Endothelial cell of umbilical vein (primary cell): Measurements from ENCODE around the gene F2. TPM values are rescaled to one million over a fixed set of nuclear protein-coding genes. Genes with fewer than 3 reads are reported as not detected.

ENCODE experiments used
- BruUV-seq: library from RNA; stranded (reverse); fragments of 400-500 nt; replicated peaks from 2 replicates; lab custom pipeline; 2021; lab: Mats Ljungman, UMichigan
- CTCF ChIA-PET: fragments of 300-600, 350-600 bp; sonication (Branson Sonifier 250); formaldehyde crosslinking; loops from one replicate; lab custom pipeline; 2021; ENCODE audit warnings: antibody characterized with exemption, inconsistent platforms; lab: Charles Lee
- POLR2A ChIA-PET: fragments of 300-600, 350-600 bp; sonication (Branson Sonifier 250); formaldehyde crosslinking; loops from one replicate; lab custom pipeline; 2021; ENCODE audit warnings: antibody characterized with exemption, inconsistent platforms; lab: Charles Lee
- DNase-seq: peaks from one replicate; pipeline ENCODE4 v3.0.0-alpha.2; 2011; ENCODE audit warnings: low read depth, low spot score
- FAIRE-seq: peaks from 2 replicates; lab custom pipeline; 2011; peaks lifted over from hg19 to GRCh38; lab: Jason Lieb, UNC
- H2AFZ ChIP-seq: 2 replicates; pipeline ENCODE4 v1.6.0; 2012; ENCODE audit warnings: low read depth, low read length, control low read depth, inconsistent platforms
- H3K27ac ChIP-seq: 2 replicates; pipeline ENCODE4 v1.5.1; 2011; ENCODE audit warnings: low read depth, mild to moderate bottlenecking, control low read depth, low read length, moderate library complexity; ENCODE audit not compliant: insufficient read depth
- H3K27me3 ChIP-seq, 2 experiments: 2 replicates each; pipeline versions ENCODE4 v1.6.0 to v1.6.1; 2011; ENCODE audit warnings: low read length in 2 of 2, mixed read lengths in 1 of 2; ENCODE audit not compliant: control insufficient read depth in 2 of 2, insufficient read depth in 2 of 2
- H3K36me3 ChIP-seq, 2 experiments: 2 replicates in 1 of 2; 3 replicates in 1 of 2; pipeline ENCODE4 v1.5.1; 2011; ENCODE audit warnings: low read length in 2 of 2, mild to moderate bottlenecking in 1 of 2, moderate library complexity in 1 of 2; ENCODE audit not compliant: control insufficient read depth in 2 of 2, insufficient read depth in 2 of 2; ENCODE audit errors: extremely low read depth in 1 of 2
- H3K4me1 ChIP-seq: 3 replicates; pipeline ENCODE4 v1.5.1; 2011; ENCODE audit warnings: mild to moderate bottlenecking, low read length; ENCODE audit not compliant: control insufficient read depth, insufficient read depth; ENCODE audit errors: extremely low read depth
- H3K4me2 ChIP-seq: 2 replicates; pipeline ENCODE4 v1.6.1; 2011; ENCODE audit warnings: low read length, control low read depth, mixed read lengths; ENCODE audit not compliant: insufficient read depth
- H3K4me3 ChIP-seq, 3 experiments: fragments of 200-600 bp in 1 of 3; sonication (generic), shearing (Covaris generic) in 1 of 3; replicated peaks in 1 of 3; 2 replicates each; pipeline ENCODE4 v1.5.1; 2011 to 2016; ENCODE audit warnings: control low read depth in 3 of 3, low read length in 3 of 3, mild to moderate bottlenecking in 2 of 3, inconsistent platforms in 1 of 3, low read depth in 1 of 3, moderate library complexity in 1 of 3; ENCODE audit not compliant: insufficient read depth in 1 of 3
- H3K79me2 ChIP-seq: 2 replicates; pipeline ENCODE4 v1.6.0; 2012; ENCODE audit warnings: low read length, inconsistent platforms; ENCODE audit not compliant: control insufficient read depth, insufficient read depth
- H3K9ac ChIP-seq: replicated peaks from 2 replicates; pipeline ENCODE3; 2011; ENCODE audit warnings: low read length, control low read depth; ENCODE audit not compliant: insufficient read depth; ENCODE audit errors: extremely low read depth
- H3K9me1 ChIP-seq: replicated peaks from 3 replicates; pipeline ENCODE4 v1.6.0; 2011; ENCODE audit warnings: mild to moderate bottlenecking, low read length; ENCODE audit not compliant: control insufficient read depth, insufficient read depth; ENCODE audit errors: extremely low read depth
- H3K9me3 ChIP-seq: replicated peaks from 2 replicates; pipeline ENCODE4 v1.5.1; 2012; ENCODE audit warnings: low read length, inconsistent platforms; ENCODE audit not compliant: control insufficient read depth, insufficient read depth
- H4K20me1 ChIP-seq: replicated peaks from 2 replicates; pipeline ENCODE3; 2011; ENCODE audit warnings: mild to moderate bottlenecking, low read length; ENCODE audit not compliant: control insufficient read depth, insufficient read depth; ENCODE audit errors: extremely low read depth
- EZH2 ChIP-seq: IDR thresholded peaks from 2 replicates; pipeline ENCODE4 v1.6.1; 2012; ENCODE audit warnings: borderline replicate concordance, low read depth, mild to moderate bottlenecking, moderate library complexity, low read length, inconsistent platforms; ENCODE audit not compliant: severe bottlenecking
- FOS ChIP-seq: IDR thresholded peaks from 2 replicates; pipeline ENCODE4 v1.6.1; 2011; ENCODE audit warnings: mild to moderate bottlenecking, low read length, moderate library complexity, borderline replicate concordance; ENCODE audit not compliant: insufficient read depth
- GATA2 ChIP-seq: IDR thresholded peaks from 2 replicates; pipeline ENCODE4 v1.7.0; 2011; ENCODE audit warnings: low read depth, mild to moderate bottlenecking, moderate library complexity, mixed read lengths, low read length; ENCODE audit not compliant: insufficient read length, insufficient read depth
- JUN ChIP-seq: IDR thresholded peaks from 2 replicates; pipeline ENCODE4 v1.6.1; 2011; ENCODE audit warnings: borderline replicate concordance, low read depth; ENCODE audit not compliant: insufficient read length, insufficient read depth
- MAX ChIP-seq: IDR thresholded peaks from 2 replicates; pipeline ENCODE4 v1.6.1; 2011; ENCODE audit not compliant: insufficient read depth, insufficient read length
- MYC ChIP-seq: IDR thresholded peaks from one replicate; pipeline ENCODE4 v1.6.1; 2011; ENCODE audit warnings: mild to moderate bottlenecking, low read depth, low read length
- POLR2A ChIP-seq: IDR thresholded peaks from 2 replicates; pipeline ENCODE4 v1.6.1; 2012; ENCODE audit warnings: low read depth, mild to moderate bottlenecking, control low read depth, low read length
- POLR2AphosphoS5 ChIP-seq: IDR thresholded peaks from 2 replicates; pipeline ENCODE4 v1.6.1; 2012; ENCODE audit warnings: low read depth, mild to moderate bottlenecking, control low read depth, low read length, moderate library complexity; ENCODE audit not compliant: insufficient read depth
- dilution Hi-C: fragments of 300-500 bp; cut with MboI; formaldehyde crosslinking; loops from one replicate; pipeline ENCODE4 v1.15.0; 2019; ENCODE audit warnings: low sequenced_read_pairs; ENCODE audit not compliant: extremely low pct_ligation_motif_present
- intact Hi-C: fragments of 100-400 bp; cut with micrococcal nuclease; formaldehyde crosslinking; loops from one replicate; pipeline ENCODE4 v1.10.0; 2022
- polyA plus RNA-seq, 4 experiments: library from polyadenylated mRNA; depleted of rRNA in 3 of 4; stranded (reverse) in 3 of 4; unstranded in 1 of 4; fragments of >200 nt; gene quantifications; 2 replicates each; pipeline versions ENCODE4 v1.2.1 to v1.2.3, GENCODE V29; 2011 to 2012; ENCODE audit warnings: missing spikeins in 1 of 4
- total RNA-seq: library from RNA; stranded (reverse); gene quantifications from 2 replicates; pipeline ENCODE4 v1.2.3, GENCODE V29; 2021
- TF ChIP-seq, protein P1 (sequence below), 2 donors: IDR thresholded peaks; 1 replicate in 1 of 2; 2 replicates in 1 of 2; pipeline ENCODE4 v1.5.1; 2011; ENCODE audit warnings: low read length in 2 of 2, mild to moderate bottlenecking in 2 of 2, moderate library complexity in 2 of 2, control low read depth in 1 of 2, inconsistent platforms in 1 of 2, low read depth in 1 of 2; ENCODE audit not compliant: insufficient read depth in 1 of 2; ENCODE audit errors: extremely low read depth in 1 of 2

The F2 gene
- total and polyA plus RNA-seq, 2 donors (not counting 3 experiments of a cell fraction or from before 2014, with no cell fraction given): 0.04 TPM; not detected in 1

GRCh38 chr11:46682773-46683752, 36.0 kb upstream of the F2 start:
- no peaks in the 10 kb centered on the region for H3K79me2 ChIP-seq
- ChIA-PET POLR2A (interaction anchor here (0.7 kb wide), 1 partner anchor 47 kb away, joined by 3 read pairs; no protein-coding TSS in a partner anchor), CTCF (interaction anchor here (0.6 kb wide), 1 partner anchor 43 kb away, joined by 6 read pairs; no protein-coding TSS in a partner anchor)
- no peaks in the 10 kb centered on the region for H3K4me1 ChIP-seq
- no peak overlapping the region for H3K27ac ChIP-seq
- H4K20me1 ChIP-seq: no peaks in the 10 kb centered on the region
- FAIRE-seq (no peak), DNase-seq (no peak)
- no peak overlapping the region for H3K4me2 ChIP-seq
- no peak overlapping the region for H3K9ac ChIP-seq
- H3K4me3 ChIP-seq: no peak overlapping the region
- H3K27me3 ChIP-seq: no peaks in the 10 kb centered on the region
- no peak overlapping the region for H2AFZ ChIP-seq
- H3K9me3 ChIP-seq: no peaks in the 10 kb centered on the region
- TF ChIP-seq MYC: no peak
- no peak for TF ChIP-seq EZH2
- no peak for TF ChIP-seq POLR2A
- no peak for TF ChIP-seq POLR2AphosphoS5
- TF ChIP-seq GATA2: no peak
- no peak for TF ChIP-seq MAX
- TF ChIP-seq, protein P1, sequence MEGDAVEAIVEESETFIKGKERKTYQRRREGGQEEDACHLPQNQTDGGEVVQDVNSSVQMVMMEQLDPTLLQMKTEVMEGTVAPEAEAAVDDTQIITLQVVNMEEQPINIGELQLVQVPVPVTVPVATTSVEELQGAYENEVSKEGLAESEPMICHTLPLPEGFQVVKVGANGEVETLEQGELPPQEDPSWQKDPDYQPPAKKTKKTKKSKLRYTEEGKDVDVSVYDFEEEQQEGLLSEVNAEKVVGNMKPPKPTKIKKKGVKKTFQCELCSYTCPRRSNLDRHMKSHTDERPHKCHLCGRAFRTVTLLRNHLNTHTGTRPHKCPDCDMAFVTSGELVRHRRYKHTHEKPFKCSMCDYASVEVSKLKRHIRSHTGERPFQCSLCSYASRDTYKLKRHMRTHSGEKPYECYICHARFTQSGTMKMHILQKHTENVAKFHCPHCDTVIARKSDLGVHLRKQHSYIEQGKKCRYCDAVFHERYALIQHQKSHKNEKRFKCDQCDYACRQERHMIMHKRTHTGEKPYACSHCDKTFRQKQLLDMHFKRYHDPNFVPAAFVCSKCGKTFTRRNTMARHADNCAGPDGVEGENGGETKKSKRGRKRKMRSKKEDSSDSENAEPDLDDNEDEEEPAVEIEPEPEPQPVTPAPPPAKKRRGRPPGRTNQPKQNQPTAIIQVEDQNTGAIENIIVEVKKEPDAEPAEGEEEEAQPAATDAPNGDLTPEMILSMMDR (IDR thresholded peaks at IDR 0.05; ENCODE audit: extremely low read depth in 1 of 2, insufficient read depth in 1 of 2, low read depth in 1 of 2, low read length in 2 of 2): no peak
- no peak for TF ChIP-seq FOS
- TF ChIP-seq JUN: no peak
- BruUV-seq: no TSS peak
- intact Hi-C loops (no loop called here), dilution Hi-C loops (no loop called here)
- peaks cover 2 to 36% of the 10 kb centered on the region in 2 experiments for H3K36me3 ChIP-seq
- H3K9me1 ChIP-seq: no peaks in the 10 kb centered on the region
